ENCODE measurements around the gene ATN1. TPM values are rescaled to one million over a fixed set of nuclear protein-coding genes. Genes with fewer than 3 reads are reported as not detected.

ATN1 gene
- total RNA-seq, 4 donors from 2014 or later, result 49.0 to 136 (median 95.2) TPM

DNA sequence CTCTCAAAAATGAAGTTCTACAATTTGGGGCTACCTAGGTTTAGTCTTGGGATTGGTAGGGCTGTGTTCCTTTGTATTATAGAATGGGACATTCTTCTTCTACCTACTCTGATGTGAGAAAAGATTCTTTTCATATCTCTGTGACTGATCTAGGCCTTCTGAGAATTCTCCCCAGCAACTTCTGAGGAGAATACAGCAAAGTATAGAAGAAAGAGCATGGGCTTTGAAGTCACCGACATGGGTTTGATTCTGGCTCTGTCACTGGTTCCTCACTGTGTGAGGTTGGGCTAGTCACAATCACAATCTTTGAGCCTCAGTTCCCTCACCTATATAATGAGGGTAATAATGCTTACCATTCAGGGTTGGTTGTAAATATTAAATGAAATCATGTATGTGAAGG, 5.0 kb downstream of the ATN1 start:
- no peaks in the 10 kb centered on the region for H3K27me3 ChIP-seq
- TF ChIP-seq, protein P1, sequence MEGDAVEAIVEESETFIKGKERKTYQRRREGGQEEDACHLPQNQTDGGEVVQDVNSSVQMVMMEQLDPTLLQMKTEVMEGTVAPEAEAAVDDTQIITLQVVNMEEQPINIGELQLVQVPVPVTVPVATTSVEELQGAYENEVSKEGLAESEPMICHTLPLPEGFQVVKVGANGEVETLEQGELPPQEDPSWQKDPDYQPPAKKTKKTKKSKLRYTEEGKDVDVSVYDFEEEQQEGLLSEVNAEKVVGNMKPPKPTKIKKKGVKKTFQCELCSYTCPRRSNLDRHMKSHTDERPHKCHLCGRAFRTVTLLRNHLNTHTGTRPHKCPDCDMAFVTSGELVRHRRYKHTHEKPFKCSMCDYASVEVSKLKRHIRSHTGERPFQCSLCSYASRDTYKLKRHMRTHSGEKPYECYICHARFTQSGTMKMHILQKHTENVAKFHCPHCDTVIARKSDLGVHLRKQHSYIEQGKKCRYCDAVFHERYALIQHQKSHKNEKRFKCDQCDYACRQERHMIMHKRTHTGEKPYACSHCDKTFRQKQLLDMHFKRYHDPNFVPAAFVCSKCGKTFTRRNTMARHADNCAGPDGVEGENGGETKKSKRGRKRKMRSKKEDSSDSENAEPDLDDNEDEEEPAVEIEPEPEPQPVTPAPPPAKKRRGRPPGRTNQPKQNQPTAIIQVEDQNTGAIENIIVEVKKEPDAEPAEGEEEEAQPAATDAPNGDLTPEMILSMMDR (IDR thresholded peaks at IDR 0.05), result no peak
- peaks cover 0 to 33% of the 10 kb centered on the region in 2 donors for H3K36me3 ChIP-seq
- no peak overlapping the region for H3K4me3 ChIP-seq
- no peaks in the 10 kb centered on the region for H3K9me3 ChIP-seq
- peak overlapping the region in 2 of 4 donors; percentile 91 to 96 for H3K27ac ChIP-seq
- 33 to 50% methylated on average over 1 of the region's 1 CpG for WGBS, 2 donors (ENCODE audit: low coverage in 1 of 2)
- no peak for ATAC-seq
- peaks cover 0 to 91% (median 42%) of the 10 kb centered on the region in 3 donors for H3K4me1 ChIP-seq

DNA sequence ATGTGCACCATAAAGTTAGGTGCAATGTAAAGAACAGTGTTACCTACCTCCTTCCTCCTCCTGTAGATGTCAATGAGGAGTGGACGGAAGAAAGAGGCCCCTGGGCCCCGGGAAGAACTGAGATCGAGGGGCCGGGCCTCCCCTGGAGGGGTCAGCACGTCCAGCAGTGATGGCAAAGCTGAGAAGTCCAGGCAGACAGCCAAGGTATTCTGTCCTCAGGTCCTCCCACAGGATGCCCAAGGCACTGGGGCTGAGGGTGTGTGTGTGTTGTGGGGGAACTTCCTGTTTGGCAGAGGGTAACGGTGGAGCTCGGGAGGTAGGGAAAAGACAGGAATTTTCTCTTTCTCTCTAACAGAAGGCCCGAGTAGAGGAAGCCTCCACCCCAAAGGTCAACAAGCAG, 6.4 kb downstream of the ATN1 start:
- ATAC-seq, result no peak
- peak overlapping the region in 3 of 4 donors; percentile 71 to 96 (median 91) for H3K27ac ChIP-seq
- H3K36me3 ChIP-seq, result peaks cover 0 to 37% of the 10 kb centered on the region in 2 donors
- WGBS, 2 donors (ENCODE audit: low coverage in 1 of 2), result 20 to 25% methylated on average over 3 to 8 of the region's 8 CpGs
- no peaks in the 10 kb centered on the region for H3K27me3 ChIP-seq
- no peaks in the 10 kb centered on the region for H3K9me3 ChIP-seq
- TF ChIP-seq POLR2AphosphoS5 (IDR thresholded peaks at IDR 0.05), result peak; percentile 44
- TF ChIP-seq, protein P1 (IDR thresholded peaks at IDR 0.05), result no peak
- TF ChIP-seq POLR2A (IDR thresholded peaks at IDR 0.05), result no peak
- TF ChIP-seq EP300 (IDR thresholded peaks at IDR 0.05), result no peak
- no peak overlapping the region for H3K4me3 ChIP-seq
- H3K4me1 ChIP-seq, result peaks cover 0 to 98% (median 52%) of the 10 kb centered on the region in 3 donors

DNA sequence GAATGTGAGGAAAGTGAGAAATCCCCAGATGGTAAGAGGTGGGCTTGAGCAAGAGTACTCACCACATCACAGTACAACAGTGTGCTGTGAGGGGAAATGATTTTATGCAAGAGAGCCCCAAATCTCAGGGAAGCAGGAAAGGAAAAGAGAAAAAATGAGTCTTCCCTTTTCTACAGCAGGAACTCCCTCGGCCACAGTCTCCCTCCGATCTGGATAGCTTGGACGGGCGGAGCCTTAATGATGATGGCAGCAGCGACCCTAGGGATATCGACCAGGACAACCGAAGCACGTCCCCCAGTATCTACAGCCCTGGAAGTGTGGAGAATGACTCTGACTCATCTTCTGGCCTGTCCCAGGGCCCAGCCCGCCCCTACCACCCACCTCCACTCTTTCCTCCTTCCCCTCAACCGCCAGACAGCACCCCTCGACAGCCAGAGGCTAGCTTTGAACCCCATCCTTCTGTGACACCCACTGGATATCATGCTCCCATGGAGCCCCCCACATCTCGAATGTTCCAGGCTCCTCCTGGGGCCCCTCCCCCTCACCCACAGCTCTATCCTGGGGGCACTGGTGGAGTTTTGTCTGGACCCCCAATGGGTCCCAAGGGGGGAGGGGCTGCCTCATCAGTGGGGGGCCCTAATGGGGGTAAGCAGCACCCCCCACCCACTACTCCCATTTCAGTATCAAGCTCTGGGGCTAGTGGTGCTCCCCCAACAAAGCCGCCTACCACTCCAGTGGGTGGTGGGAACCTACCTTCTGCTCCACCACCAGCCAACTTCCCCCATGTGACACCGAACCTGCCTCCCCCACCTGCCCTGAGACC, 7.8 kb downstream of the ATN1 start:
- H3K27me3 ChIP-seq, result no peaks in the 10 kb centered on the region
- 29 to 55% methylated on average over 4 to 8 of the region's 14 CpGs for whole genome bisulfite sequencing, 2 donors (ENCODE audit: low coverage in 1 of 2)
- peak overlapping the region in 3 of 4 donors; percentile 71 to 96 (median 91) for H3K27ac ChIP-seq
- no peak for ATAC-seq
- TF ChIP-seq POLR2A (IDR thresholded peaks at IDR 0.05) (no peak), EP300 (IDR thresholded peaks at IDR 0.05) (no peak), POLR2AphosphoS5 (IDR thresholded peaks at IDR 0.05) (no peak)
- TF ChIP-seq, protein P1 (IDR thresholded peaks at IDR 0.05), result no peak
- no peak overlapping the region for H3K4me3 ChIP-seq
- H3K36me3 ChIP-seq, result peaks cover 0 to 52% of the 10 kb centered on the region in 2 donors
- peaks cover 0 to 98% (median 45%) of the 10 kb centered on the region in 3 donors for H3K4me1 ChIP-seq
- no peaks in the 10 kb centered on the region for H3K9me3 ChIP-seq

DNA sequence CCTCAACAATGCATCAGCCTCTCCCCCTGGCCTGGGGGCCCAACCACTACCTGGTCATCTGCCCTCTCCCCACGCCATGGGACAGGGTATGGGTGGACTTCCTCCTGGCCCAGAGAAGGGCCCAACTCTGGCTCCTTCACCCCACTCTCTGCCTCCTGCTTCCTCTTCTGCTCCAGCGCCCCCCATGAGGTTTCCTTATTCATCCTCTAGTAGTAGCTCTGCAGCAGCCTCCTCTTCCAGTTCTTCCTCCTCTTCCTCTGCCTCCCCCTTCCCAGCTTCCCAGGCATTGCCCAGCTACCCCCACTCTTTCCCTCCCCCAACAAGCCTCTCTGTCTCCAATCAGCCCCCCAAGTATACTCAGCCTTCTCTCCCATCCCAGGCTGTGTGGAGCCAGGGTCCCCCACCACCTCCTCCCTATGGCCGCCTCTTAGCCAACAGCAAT, 8.5 kb downstream of the ATN1 start:
- WGBS, 2 donors (ENCODE audit: low coverage in 1 of 2), result 73 to 90% methylated on average over 2 to 3 of the region's 3 CpGs
- H3K27me3 ChIP-seq, result no peaks in the 10 kb centered on the region
- peaks cover 0 to 58% of the 10 kb centered on the region in 2 donors for H3K36me3 ChIP-seq
- no peaks in the 10 kb centered on the region for H3K9me3 ChIP-seq
- H3K4me3 ChIP-seq, result no peak overlapping the region
- TF ChIP-seq, protein P1 (IDR thresholded peaks at IDR 0.05), result no peak
- TF ChIP-seq POLR2A (IDR thresholded peaks at IDR 0.05), result no peak
- no peak for TF ChIP-seq EP300 (IDR thresholded peaks at IDR 0.05)
- no peak for TF ChIP-seq POLR2AphosphoS5 (IDR thresholded peaks at IDR 0.05)
- peaks cover 0 to 97% (median 41%) of the 10 kb centered on the region in 3 donors for H3K4me1 ChIP-seq
- peak overlapping the region in 3 of 4 donors; percentile 91 to 96 (median 91) for H3K27ac ChIP-seq
- ATAC-seq, result no peak
